ENCODE measurements around the gene THRA. TPM values are rescaled to one million over a fixed set of nuclear protein-coding genes. Genes with fewer than 3 reads are reported as not detected.
A peak's percentile ranks its signal among the peaks of the same experiment; 100 is the strongest.

THRA gene
- total RNA-seq, 1 experiment from 2014 or later: 29.3 TPM

DNA sequence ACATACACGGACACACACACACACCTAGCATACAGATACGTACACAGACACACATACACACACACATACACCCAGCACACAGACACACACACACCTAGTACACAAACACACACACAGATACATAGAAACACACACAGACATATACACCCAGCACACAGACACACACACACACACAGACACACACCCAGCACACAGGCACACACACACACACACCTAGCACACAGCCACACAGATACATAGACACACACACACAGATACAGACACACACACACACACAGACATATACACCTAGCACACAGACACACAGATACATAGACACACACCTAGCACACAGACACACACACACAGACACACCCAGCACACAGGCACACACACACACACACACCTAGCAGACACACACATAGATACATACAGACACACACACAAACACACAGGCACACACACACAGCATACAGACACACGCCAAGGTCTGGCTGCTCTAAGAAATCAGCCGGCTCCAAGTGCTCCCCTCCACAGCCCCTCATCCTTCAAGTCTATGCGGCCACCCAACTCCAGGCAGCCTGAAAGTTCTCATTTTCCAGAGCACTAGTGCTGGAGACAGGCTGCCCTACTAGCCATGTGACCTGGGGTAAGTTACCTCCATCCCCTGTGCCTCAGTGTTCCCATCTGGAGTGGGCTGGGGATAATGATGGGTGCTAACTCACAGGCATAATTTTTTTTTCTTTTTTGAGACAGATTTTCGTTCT lies 24.5 kb downstream of the THRA start:
- H3K27me3 ChIP-seq (replicated peaks; ENCODE audit: control insufficient read depth, insufficient read depth, low read length): no peaks in the 10 kb centered on the region
- H3K4me1 ChIP-seq: peaks cover 9% of the 10 kb centered on the region; the same call in 1 of the 2 replicates
- TSS peak; percentile 26 for BruUV-seq (replicated peaks)
- H3K9me3 ChIP-seq: no peaks in the 10 kb centered on the region
- intact Hi-C loops (cut with micrococcal nuclease; ENCODE audit: unreplicated experiment): loop anchor here (2.0 kb wide), 1 partner anchor 60 kb away; no protein-coding TSS in a partner anchor
- CTCF ChIA-PET: interaction anchor here (0.6 to 1.6 kb wide), 15 partner anchors 11 to 74 kb away, joined by 3 to 18 read pairs (median 9); partner anchors contain the start of genes MED24 and NR1D1
- Mint-ChIP-seq H3K27me3 (ENCODE audit: insufficient read depth, unreplicated experiment) (no peaks in the 10 kb centered on the region), H3K9me3 (ENCODE audit: unreplicated experiment) (no peaks in the 10 kb centered on the region), H3K36me3 (ENCODE audit: insufficient read depth, unreplicated experiment) (peaks cover 38% of the 10 kb centered on the region), H3K27ac (ENCODE audit: unreplicated experiment) (no peak overlapping the region), H3K4me1 (ENCODE audit: low read depth, unreplicated experiment) (peaks cover 10% of the 10 kb centered on the region), H3K4me3 (ENCODE audit: unreplicated experiment) (no peak overlapping the region)
- H3K4me3 ChIP-seq (ENCODE audit: low read depth, low read length): no peak overlapping the region
- TF ChIP-seq, protein P1, sequence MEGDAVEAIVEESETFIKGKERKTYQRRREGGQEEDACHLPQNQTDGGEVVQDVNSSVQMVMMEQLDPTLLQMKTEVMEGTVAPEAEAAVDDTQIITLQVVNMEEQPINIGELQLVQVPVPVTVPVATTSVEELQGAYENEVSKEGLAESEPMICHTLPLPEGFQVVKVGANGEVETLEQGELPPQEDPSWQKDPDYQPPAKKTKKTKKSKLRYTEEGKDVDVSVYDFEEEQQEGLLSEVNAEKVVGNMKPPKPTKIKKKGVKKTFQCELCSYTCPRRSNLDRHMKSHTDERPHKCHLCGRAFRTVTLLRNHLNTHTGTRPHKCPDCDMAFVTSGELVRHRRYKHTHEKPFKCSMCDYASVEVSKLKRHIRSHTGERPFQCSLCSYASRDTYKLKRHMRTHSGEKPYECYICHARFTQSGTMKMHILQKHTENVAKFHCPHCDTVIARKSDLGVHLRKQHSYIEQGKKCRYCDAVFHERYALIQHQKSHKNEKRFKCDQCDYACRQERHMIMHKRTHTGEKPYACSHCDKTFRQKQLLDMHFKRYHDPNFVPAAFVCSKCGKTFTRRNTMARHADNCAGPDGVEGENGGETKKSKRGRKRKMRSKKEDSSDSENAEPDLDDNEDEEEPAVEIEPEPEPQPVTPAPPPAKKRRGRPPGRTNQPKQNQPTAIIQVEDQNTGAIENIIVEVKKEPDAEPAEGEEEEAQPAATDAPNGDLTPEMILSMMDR (IDR thresholded peaks at IDR 0.05; ENCODE audit: insufficient read depth in 1 of 2, low read depth in 1 of 2, low read length in 1 of 2, severe bottlenecking in 1 of 2, unreplicated experiment in 1 of 2): no peak
- peaks cover 8% of the 10 kb centered on the region for H3K36me3 ChIP-seq (ENCODE audit: control insufficient read depth, insufficient read depth, low read length)
- no peak for DNase-seq
- POLR2A ChIA-PET: interaction anchor here (1.0 kb wide), 1 partner anchor 13 kb away, joined by 4 read pairs; the partner anchor contains the start of gene NR1D1

DNA sequence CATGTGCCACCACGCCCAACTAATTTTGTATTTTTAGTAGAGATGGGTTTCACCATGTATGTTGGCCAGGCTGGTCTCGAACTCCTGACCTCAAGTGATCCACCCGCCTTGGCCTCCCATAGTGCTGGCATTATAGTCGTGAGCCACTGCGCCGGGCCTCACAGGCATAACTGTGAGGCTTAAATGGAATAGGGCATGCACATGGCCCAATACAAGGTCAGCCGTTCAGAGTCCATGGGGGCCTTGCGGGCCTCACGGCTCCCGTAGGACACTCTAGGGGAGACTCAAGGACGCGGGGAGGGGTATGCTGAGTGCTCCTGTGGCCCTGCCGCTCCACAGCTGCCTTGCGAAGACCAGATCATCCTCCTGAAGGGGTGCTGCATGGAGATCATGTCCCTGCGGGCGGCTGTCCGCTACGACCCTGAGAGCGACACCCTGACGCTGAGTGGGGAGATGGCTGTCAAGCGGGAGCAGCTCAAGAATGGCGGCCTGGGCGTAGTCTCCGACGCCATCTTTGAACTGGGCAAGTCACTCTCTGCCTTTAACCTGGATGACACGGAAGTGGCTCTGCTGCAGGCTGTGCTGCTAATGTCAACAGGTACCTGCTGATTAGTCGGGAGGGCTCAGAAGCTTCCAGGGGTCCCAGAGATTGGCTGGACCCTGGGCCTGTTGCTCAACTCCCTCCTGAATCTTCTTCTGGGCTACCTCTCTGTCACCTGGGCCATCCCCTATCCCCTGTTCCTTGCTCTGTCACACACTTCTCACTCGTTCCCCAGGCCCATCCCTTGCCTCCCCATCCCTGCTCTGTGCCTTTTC lies 25.3 kb downstream of the THRA start:
- BruUV-seq (replicated peaks): no TSS peak
- Mint-ChIP-seq H3K27me3 (ENCODE audit: insufficient read depth, unreplicated experiment) (no peaks in the 10 kb centered on the region), H3K4me1 (ENCODE audit: low read depth, unreplicated experiment) (peaks cover 10% of the 10 kb centered on the region), H3K27ac (ENCODE audit: unreplicated experiment) (no peak overlapping the region), H3K9me3 (ENCODE audit: unreplicated experiment) (no peaks in the 10 kb centered on the region), H3K4me3 (ENCODE audit: unreplicated experiment) (no peak overlapping the region), H3K36me3 (ENCODE audit: insufficient read depth, unreplicated experiment) (peaks cover 38% of the 10 kb centered on the region)
- Histone ChIP-seq H3K4me1 (peaks cover 9% of the 10 kb centered on the region; the same call in 1 of the 2 replicates), H3K27me3 (replicated peaks; ENCODE audit: control insufficient read depth, insufficient read depth, low read length) (no peaks in the 10 kb centered on the region), H3K9me3 (no peaks in the 10 kb centered on the region), H3K36me3 (ENCODE audit: control insufficient read depth, insufficient read depth, low read length) (peaks cover 8% of the 10 kb centered on the region), H3K4me3 (ENCODE audit: low read depth, low read length) (no peak overlapping the region)
- no peak for DNase-seq
- TF ChIP-seq, protein P1 (IDR thresholded peaks at IDR 0.05; ENCODE audit: insufficient read depth in 1 of 2, low read depth in 1 of 2, low read length in 1 of 2, severe bottlenecking in 1 of 2, unreplicated experiment in 1 of 2): no peak
- CTCF ChIA-PET: interaction anchor here (2.5 kb wide), 1 partner anchor 12 kb away, joined by 8 read pairs; the partner anchor contains the start of gene NR1D1
- intact Hi-C loops (cut with micrococcal nuclease; ENCODE audit: unreplicated experiment): loop anchor here (2.0 kb wide), 1 partner anchor 61 kb away; no protein-coding TSS in a partner anchor
- POLR2A ChIA-PET: no interaction called here

All from Caco-2 (cell line).